ENCODE measurements around the gene SAMD4A. TPM values are rescaled to one million over a fixed set of nuclear protein-coding genes. Genes with fewer than 3 reads are reported as not detected.

The SAMD4A gene
- total RNA-seq (ENCODE audit: low replicate concordance) = 12.9 and 17.0 TPM in 2 replicates

GRCh38 chr14:54566410-54567223 is at the start of gene SAMD4A:
Gene SAMD4A (plus strand): TSS chr14:54567128. CDS start chr14:54567917, 789 bp downstream.

Other genes starting within 250 kb of the SAMD4A start
- gene CDKN3, start 170.1 kb upstream of the SAMD4A start, total RNA-seq (ENCODE audit: low replicate concordance) = 5.0 and 12.2 TPM in 2 replicates
- 76.3 and 342 TPM in 2 replicates for gene CNIH1, start 125.8 kb upstream of the SAMD4A start, total RNA-seq (ENCODE audit: low replicate concordance)
- gene GMFB, start 78.1 kb upstream of the SAMD4A start, total RNA-seq (ENCODE audit: low replicate concordance) = 36.6 and 79.5 TPM in 2 replicates
- 7.1 and 8.0 TPM in 2 replicates for gene CGRRF1, start 57.2 kb upstream of the SAMD4A start, total RNA-seq (ENCODE audit: low replicate concordance)

Measured in smooth muscle cell of the coronary artery (primary cell).